ENCODE results near the gene SMIM29.
A peak's percentile ranks its signal among the peaks of the same experiment; 100 is the strongest.

The SMIM29 gene

GRCh38 chr6:34284563-34285447 is 36.0 kb upstream of the SMIM29 start:
- no peak overlapping the region for H3K4me3 ChIP-seq (replicated peaks in 1 of 2; ENCODE audit: low read depth in 2 of 2, low read length in 2 of 2)

GRCh38 chr6:34281702-34282334 is 33.0 kb upstream of the SMIM29 start:
- DNase-seq (ENCODE audit: low read depth in 2 of 2): peak in 1 of 2 donors; percentile 28
- H3K4me3 ChIP-seq (replicated peaks in 1 of 2; ENCODE audit: low read depth in 2 of 2, low read length in 2 of 2): no peak overlapping the region
- no peak for TF ChIP-seq CTCF (IDR thresholded peaks at IDR 0.05; ENCODE audit: low read depth, low read length)

More at GRCh38 chr6:34284563-34285447, 36.0 kb upstream of the SMIM29 start:
- no peak for TF ChIP-seq CTCF (IDR thresholded peaks at IDR 0.05; ENCODE audit: low read depth, low read length)
- peak; percentile 88 to 90 for DNase-seq (ENCODE audit: low read depth in 2 of 2)

GRCh38 chr6:34280216-34280615 is 31.4 kb upstream of the SMIM29 start:
- no peak for DNase-seq (ENCODE audit: low read depth in 2 of 2)
- no peak overlapping the region for H3K4me3 ChIP-seq (replicated peaks in 1 of 2; ENCODE audit: low read depth in 2 of 2, low read length in 2 of 2)
- TF ChIP-seq CTCF (IDR thresholded peaks at IDR 0.05; ENCODE audit: low read depth, low read length): no peak

GRCh38 chr6:34278833-34279232 is 30.0 kb upstream of the SMIM29 start:
- TF ChIP-seq CTCF (IDR thresholded peaks at IDR 0.05; ENCODE audit: low read depth, low read length): no peak
- H3K4me3 ChIP-seq (replicated peaks in 1 of 2; ENCODE audit: low read depth in 2 of 2, low read length in 2 of 2): no peak overlapping the region

GRCh38 chr6:34277763-34278112 is 28.9 kb upstream of the SMIM29 start:
- TF ChIP-seq CTCF (IDR thresholded peaks at IDR 0.05; ENCODE audit: low read depth, low read length): no peak
- no peak for DNase-seq (ENCODE audit: low read depth in 2 of 2)
- H3K4me3 ChIP-seq (replicated peaks in 1 of 2; ENCODE audit: low read depth in 2 of 2, low read length in 2 of 2): no peak overlapping the region

More at GRCh38 chr6:34278833-34279232, 30.0 kb upstream of the SMIM29 start:
- no peak for DNase-seq (ENCODE audit: low read depth in 2 of 2)

GRCh38 chr6:34276881-34277762 is 28.3 kb upstream of the SMIM29 start:
- no peak overlapping the region for H3K4me3 ChIP-seq (replicated peaks in 1 of 2; ENCODE audit: low read depth in 2 of 2, low read length in 2 of 2)
- no peak for DNase-seq (ENCODE audit: low read depth in 2 of 2)
- no peak for TF ChIP-seq CTCF (IDR thresholded peaks at IDR 0.05; ENCODE audit: low read depth, low read length)

Data from cardiac fibroblast (primary cell).